Heart left ventricle (tissue), 16 donors: ENCODE data around the gene CROCC. TPM values are rescaled to one million over a fixed set of nuclear protein-coding genes. Genes with fewer than 3 reads are reported as not detected.

ENCODE experiments used
- ATAC-seq, 4 donors: fragments of 200-7000 bp; cut with Tn5 transposase; one replicate each; pipeline ENCODE4 v1.9.1; 2020 to 2022; ENCODE audit warnings: moderate library complexity in 4 of 4, mild to moderate bottlenecking in 3 of 4, moderate number of reproducible peaks in 1 of 4
- DNase-seq, 5 donors: peaks; one replicate each; pipeline ENCODE4 v3.0.0-alpha.2; 2020
- H3K27ac ChIP-seq, 12 donors: fragments of 200-600 bp; sonication (generic) in 4 of 12; one replicate each; pipeline versions ENCODE4 v1.5.0 to v1.8.0; 2016 to 2022; ENCODE audit warnings: mild to moderate bottlenecking in 2 of 12
- H3K27me3 ChIP-seq, 9 donors: fragments of 200-600 bp; sonication (generic) in 2 of 9; one replicate each; pipeline versions ENCODE4 v1.5.1 to v1.8.0; 2016 to 2022; ENCODE audit warnings: mild to moderate bottlenecking in 3 of 9
- H3K36me3 ChIP-seq, 9 donors: fragments of 200-600 bp; sonication (generic) in 2 of 9; one replicate each; pipeline versions ENCODE4 v1.5.0 to v1.8.0; 2018 to 2022; ENCODE audit warnings: mild to moderate bottlenecking in 2 of 9
- H3K4me1 ChIP-seq, 12 donors: fragments of 200-600 bp; sonication (generic) in 4 of 12; one replicate each; pipeline versions ENCODE4 v1.5.0 to v1.8.0; 2016 to 2022; ENCODE audit warnings: mild to moderate bottlenecking in 3 of 12
- H3K4me3 ChIP-seq, 12 donors: fragments of 200-600 bp; sonication (generic) in 4 of 12; one replicate each; pipeline versions ENCODE4 v1.5.0 to v1.8.0; 2017 to 2022; ENCODE audit warnings: mild to moderate bottlenecking in 9 of 12, moderate library complexity in 4 of 12
- H3K9me3 ChIP-seq, 12 donors: fragments of 200-600 bp; sonication (generic) in 4 of 12; one replicate each; pipeline versions ENCODE4 v1.5.0 to v1.8.0; 2016 to 2022; ENCODE audit warnings: mild to moderate bottlenecking in 1 of 12
- POLR2A ChIP-seq, 2 donors: fragments of 450-650 bp; IDR thresholded peaks; one replicate each; pipeline ENCODE4 v1.6.1; 2017; ENCODE audit warnings: antibody characterized with exemption in 2 of 2, mild to moderate bottlenecking in 2 of 2, moderate library complexity in 2 of 2
- WGBS, 4 donors: extraction: QIAGEN DNeasy Blood & Tissue Kit in 2 of 4; methylation state at CpG; one replicate each; pipeline versions ENCODE4 v1.1.5 to v1.1.7; 2013 to 2018; 5-methylcytosine and 5-hydroxymethylcytosine counted together
- intact Hi-C, 10 donors: fragments of 100-400 bp; cut with DNase I; formaldehyde crosslinking; loops; one replicate each; pipeline versions ENCODE4 v1.11.1 to v1.14.2; 2022
- polyA plus RNA-seq, 2 donors: library from polyadenylated mRNA; stranded (reverse); fragments of 200-250 nt; gene quantifications; one replicate each; pipeline ENCODE4 v1.2.3, GENCODE V29; 2013
- total RNA-seq, 9 donors: library from RNA; depleted of rRNA in 2 of 9; stranded (reverse); fragments of >200 nt in 2 of 9; fragmentation: NEBNext Ultra II Directional in 3 of 9; extraction: Animal tissue kit (Norgen Biotek cat#: 25700) in 3 of 9; gene quantifications; one replicate each; pipeline versions ENCODE4 v1.1.0 to v1.2.4, GENCODE V29; 2016 to 2023
- TF ChIP-seq, protein P1 (sequence below), 12 donors: fragments of 200-600 bp; sonication (generic) in 4 of 12; IDR thresholded peaks; one replicate each; pipeline versions ENCODE4 v1.5.0 to v1.8.0; 2018 to 2022; ENCODE audit warnings: antibody characterized with exemption in 12 of 12, mild to moderate bottlenecking in 5 of 12
- donor health status: ischemic (EF 13 %, LVEDD 7.1; RV severe dilation, severe dysfunction).
- donor health status: healthy with polysubstance abuse.
- donor health status: DM: no; HTN: yes; CAD: no.
- donor health status: DM: no; HTN: no; CAD: no.
- donor health status: ischemic (EF 25% LVEDD 6.9; RV normal size, moderate dysfunction).
- donor health status: ischemic (EF 25% LVEDD 5.7; RV mildly dilated, moderate dysfunction).
- donor health status: healthy.
- donor health status: DM: yes; HTN: yes; CAD: no.
- donor health status: ischemic (EF 35%, LVEDD 5.7; RV mildly dilated, moderate dysfunction).
- donor health status: nonischemic (EF 11% LVEDD 7.7; RV severe dilation, severe dysfunction).
- donor health status: DM: yes; HTN: yes; CAD: no.
- donor health status: PGD.
- donor health status: ischemic (EF 29% LVEDD 5.4; RV normal size, mild dysfunction).
- donor health status: nonischemic (EF 23%, LVEDD 6.1; RV moderate dilation, normal function).

Gene CROCC
- total and polyA plus RNA-seq, 11 donors: 3.9 to 17.0 (median 7.6) TPM

DNA sequence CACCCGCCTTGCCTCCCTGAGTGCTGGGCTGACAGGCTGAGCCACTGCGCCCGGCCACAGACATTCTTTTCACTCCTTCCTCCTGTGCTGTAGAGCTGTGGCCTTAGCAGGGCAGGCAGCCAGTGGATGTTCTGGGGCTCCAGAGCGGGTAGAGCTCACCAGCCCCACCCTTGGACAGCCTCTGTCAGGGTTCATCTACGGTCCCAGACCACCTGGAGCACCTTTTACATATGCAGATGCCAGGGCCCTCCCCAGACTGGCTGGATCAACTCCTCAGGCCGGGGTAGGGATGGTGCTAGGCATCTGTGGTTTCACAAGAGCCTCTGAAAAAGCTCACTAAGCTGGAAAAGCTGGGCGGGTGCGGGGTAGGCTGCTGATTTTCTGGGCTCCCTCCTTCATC, 85.4 kb downstream of the CROCC start:
- Histone ChIP-seq H3K4me1 (peaks cover 0 to 28% (median 22%) of the 10 kb centered on the region in 12 donors), H3K4me3 (no peak overlapping the region), H3K27ac (no peak overlapping the region), H3K9me3 (no peaks in the 10 kb centered on the region), H3K36me3 (peaks cover 0 to 41% (median 30%) of the 10 kb centered on the region in 9 donors), H3K27me3 (no peaks in the 10 kb centered on the region)
- TF ChIP-seq POLR2A (IDR thresholded peaks at IDR 0.05): no peak
- TF ChIP-seq, protein P1, sequence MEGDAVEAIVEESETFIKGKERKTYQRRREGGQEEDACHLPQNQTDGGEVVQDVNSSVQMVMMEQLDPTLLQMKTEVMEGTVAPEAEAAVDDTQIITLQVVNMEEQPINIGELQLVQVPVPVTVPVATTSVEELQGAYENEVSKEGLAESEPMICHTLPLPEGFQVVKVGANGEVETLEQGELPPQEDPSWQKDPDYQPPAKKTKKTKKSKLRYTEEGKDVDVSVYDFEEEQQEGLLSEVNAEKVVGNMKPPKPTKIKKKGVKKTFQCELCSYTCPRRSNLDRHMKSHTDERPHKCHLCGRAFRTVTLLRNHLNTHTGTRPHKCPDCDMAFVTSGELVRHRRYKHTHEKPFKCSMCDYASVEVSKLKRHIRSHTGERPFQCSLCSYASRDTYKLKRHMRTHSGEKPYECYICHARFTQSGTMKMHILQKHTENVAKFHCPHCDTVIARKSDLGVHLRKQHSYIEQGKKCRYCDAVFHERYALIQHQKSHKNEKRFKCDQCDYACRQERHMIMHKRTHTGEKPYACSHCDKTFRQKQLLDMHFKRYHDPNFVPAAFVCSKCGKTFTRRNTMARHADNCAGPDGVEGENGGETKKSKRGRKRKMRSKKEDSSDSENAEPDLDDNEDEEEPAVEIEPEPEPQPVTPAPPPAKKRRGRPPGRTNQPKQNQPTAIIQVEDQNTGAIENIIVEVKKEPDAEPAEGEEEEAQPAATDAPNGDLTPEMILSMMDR (IDR thresholded peaks at IDR 0.05): no peak
- no peak for ATAC-seq
- WGBS, 4 donors: 91 to 96% (median 95%) methylated on average over 8 of the region's 8 CpGs
- no peak for DNase-seq
- intact Hi-C loops: no loop called here

DNA sequence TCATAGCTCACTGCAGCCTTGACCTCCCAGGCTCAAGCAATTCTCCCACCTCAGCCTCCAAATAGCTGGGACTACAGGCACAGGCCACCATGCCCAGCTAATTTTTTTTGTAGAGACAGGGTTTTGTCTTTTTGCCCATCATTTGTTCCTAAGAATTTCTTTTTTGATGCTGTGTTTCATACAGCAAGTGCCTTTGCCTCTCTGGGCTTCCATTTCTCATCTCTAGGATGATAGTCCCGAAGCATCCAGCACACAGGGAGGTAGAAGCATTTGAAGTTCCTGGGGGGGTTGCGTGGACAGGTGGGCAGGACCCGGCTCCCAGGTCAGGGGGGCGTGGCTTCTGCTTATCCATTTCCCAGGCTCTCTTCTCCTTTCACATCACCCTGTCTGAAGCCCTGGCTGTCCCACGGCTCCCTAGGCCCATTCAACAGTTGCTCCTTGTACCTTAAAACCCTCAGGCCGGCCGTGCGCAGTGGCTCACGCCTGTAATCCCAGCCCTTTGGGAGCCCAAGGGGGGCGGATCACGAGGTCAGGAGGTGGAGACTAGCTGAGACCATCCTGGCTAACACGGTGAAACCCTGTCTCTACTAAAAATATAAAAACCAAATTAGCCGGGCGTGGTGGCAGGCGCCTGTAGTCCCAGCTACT, 86.6 kb downstream of the CROCC start:
- intact Hi-C loops: no loop called here
- no peak for TF ChIP-seq POLR2A (IDR thresholded peaks at IDR 0.05)
- TF ChIP-seq, protein P1 (IDR thresholded peaks at IDR 0.05): no peak
- Histone ChIP-seq H3K9me3 (no peaks in the 10 kb centered on the region), H3K36me3 (peaks cover 0 to 29% (median 21%) of the 10 kb centered on the region in 9 donors), H3K27me3 (no peaks in the 10 kb centered on the region), H3K27ac (no peak overlapping the region), H3K4me3 (no peak overlapping the region), H3K4me1 (peaks cover 0 to 33% (median 23%) of the 10 kb centered on the region in 12 donors)
- DNase-seq (no peak), ATAC-seq (no peak)
- WGBS, 4 donors: 92 to 94% (median 93%) methylated on average over 15 of the region's 15 CpGs

DNA sequence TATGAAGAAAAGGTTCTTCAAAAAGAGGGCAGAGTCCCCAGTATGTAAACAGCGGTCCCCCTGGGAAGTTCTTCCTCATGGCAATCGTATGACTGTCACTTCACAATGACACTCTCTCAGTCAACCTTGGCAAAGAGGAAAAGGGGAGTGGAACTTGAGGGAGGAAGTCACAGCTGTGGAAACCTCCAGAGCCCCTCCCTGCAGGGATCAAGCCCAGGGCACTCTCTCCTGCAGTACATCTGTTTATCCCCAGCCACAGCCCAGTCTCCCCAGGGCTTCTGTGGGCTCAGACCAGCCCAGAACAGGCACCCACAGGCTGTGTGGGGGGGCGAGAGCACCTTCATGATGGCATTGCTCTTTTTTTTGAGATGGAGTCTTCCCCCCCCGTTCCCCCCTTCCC, 88.0 kb downstream of the CROCC start:
- no peak for DNase-seq
- Histone ChIP-seq H3K27ac (peak overlapping the region in 2 of 12 donors; percentile 55 to 74), H3K4me1 (peaks cover 0 to 43% (median 23%) of the 10 kb centered on the region in 12 donors), H3K27me3 (no peaks in the 10 kb centered on the region), H3K36me3 (peaks cover 0 to 15% (median 9%) of the 10 kb centered on the region in 9 donors), H3K9me3 (no peaks in the 10 kb centered on the region), H3K4me3 (peak overlapping the region in 1 of 12 donors; percentile 90)
- WGBS, 4 donors: 54 to 63% (median 59%) methylated on average over 4 of the region's 4 CpGs
- TF ChIP-seq, protein P1 (IDR thresholded peaks at IDR 0.05): no peak
- TF ChIP-seq POLR2A (IDR thresholded peaks at IDR 0.05): no peak
- intact Hi-C loops: loop anchor here in 5 of 10 donors (5.0 to 10.0 kb wide), 5 partner anchors 38 to 47 kb away; partner anchors contain the start of gene SDHB (in 1 of the 5)
- peak in 2 of 4 donors; percentile 12 to 38 for ATAC-seq

DNA sequence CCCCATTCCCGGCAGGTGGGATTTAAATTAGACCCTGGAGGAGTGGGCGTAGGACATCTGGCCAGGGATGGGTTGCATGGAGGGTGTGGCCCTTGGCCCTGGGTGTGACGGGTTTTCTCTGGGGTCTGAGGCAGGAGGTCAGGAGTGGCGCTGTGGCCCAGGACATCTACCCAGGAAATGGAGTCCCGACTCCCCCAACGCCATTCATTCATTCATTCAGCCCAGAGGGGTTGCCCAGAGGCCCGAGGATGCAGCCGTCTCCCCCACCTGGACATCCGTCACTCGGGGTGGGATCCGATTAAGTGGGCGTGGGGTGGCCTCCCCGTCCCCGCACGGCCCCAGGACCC, 89.3 kb downstream of the CROCC start:
- ATAC-seq (peak in 2 of 4 donors; percentile 4 to 6), DNase-seq (no peak)
- Histone ChIP-seq H3K36me3 (peaks cover 0 to 2% (median 0%) of the 10 kb centered on the region in 9 donors), H3K9me3 (no peaks in the 10 kb centered on the region), H3K27me3 (no peaks in the 10 kb centered on the region), H3K27ac (peak overlapping the region in 11 of 12 donors; percentile 42 to 79 (median 60)), H3K4me3 (peak overlapping the region; percentile 67 to 98 (median 85)), H3K4me1 (peaks cover 0 to 43% (median 23%) of the 10 kb centered on the region in 12 donors)
- TF ChIP-seq, protein P1 (IDR thresholded peaks at IDR 0.05): no peak
- no peak for TF ChIP-seq POLR2A (IDR thresholded peaks at IDR 0.05)
- intact Hi-C loops: loop anchor here in 5 of 10 donors (5.0 to 10.0 kb wide), 5 partner anchors 36 to 49 kb away; partner anchors contain the start of gene SDHB (in 1 of the 5)
- WGBS, 4 donors: 0 to 2% (median 1%) methylated on average over 4 to 15 of the region's 15 CpGs
